ENCODE data around the gene CCDC187.
"Not testable (repeated sequence)": the region's sequence is repeated elsewhere in the genome, so short reads cannot be mapped to it uniquely, and the experiment has no call there.

Gene CCDC187

GRCh38 chr9:136326761-136327303 is 22.9 kb upstream of the CCDC187 start:
- DNase-seq: no peak

GRCh38 chr9:136326061-136326760 is 22.3 kb upstream of the CCDC187 start:
- DNase-seq: no peak

- no peak for DNase-seq
These were observed 21.5 kb upstream of the CCDC187 start for GRCh38 chr9:136325358-136325757.

- DNase-seq: no peak
These were observed 20.8 kb upstream of the CCDC187 start for GRCh38 chr9:136324501-136325300.

GRCh38 chr9:136323371-136323789 is 19.5 kb upstream of the CCDC187 start:
- no peak for DNase-seq

- no peak for DNase-seq
These were observed 18.9 kb upstream of the CCDC187 start for GRCh38 chr9:136322756-136323330.

DNA sequence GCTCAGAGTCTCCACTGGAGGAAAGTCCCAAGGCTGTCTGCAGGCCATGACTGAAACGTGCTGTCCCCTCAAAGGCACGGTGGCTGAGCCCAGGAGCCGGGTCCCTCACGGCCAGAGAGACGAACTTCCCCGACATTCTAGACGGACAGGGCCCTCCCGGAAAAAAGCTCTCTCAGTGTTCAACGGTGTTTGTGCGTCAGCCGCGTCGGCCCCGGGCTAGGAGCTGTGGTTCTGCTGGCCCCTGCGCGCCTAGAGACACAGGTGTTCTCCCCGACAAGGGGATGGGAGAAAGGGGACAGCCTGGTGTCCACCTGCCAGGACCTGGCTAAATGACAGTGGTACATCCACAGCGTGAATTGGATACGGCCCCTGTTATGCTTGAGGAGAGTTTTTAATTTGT is 17.7 kb upstream of the CCDC187 start:
- no peak for DNase-seq

DNA sequence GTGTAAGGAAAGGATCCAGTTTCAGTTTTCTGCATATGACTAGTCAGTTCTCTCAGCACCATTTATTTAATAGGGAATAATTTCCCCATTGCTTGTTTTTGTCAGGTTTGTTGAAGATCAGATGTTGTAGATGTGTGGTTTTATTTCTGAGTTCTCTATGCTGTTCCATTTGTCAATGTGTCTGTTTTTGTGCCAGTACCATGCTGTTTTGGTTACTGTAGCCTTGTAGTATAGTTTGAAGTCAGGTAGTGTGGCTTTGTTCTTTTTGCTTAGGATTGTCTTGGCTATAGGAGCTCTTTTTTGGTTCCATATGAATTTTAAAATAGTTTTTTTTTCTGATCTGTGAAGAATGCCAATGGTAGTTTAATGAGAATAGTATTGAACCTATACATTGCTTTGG is 17.1 kb upstream of the CCDC187 start:
- not testable (repeated sequence) for DNase-seq

DNA sequence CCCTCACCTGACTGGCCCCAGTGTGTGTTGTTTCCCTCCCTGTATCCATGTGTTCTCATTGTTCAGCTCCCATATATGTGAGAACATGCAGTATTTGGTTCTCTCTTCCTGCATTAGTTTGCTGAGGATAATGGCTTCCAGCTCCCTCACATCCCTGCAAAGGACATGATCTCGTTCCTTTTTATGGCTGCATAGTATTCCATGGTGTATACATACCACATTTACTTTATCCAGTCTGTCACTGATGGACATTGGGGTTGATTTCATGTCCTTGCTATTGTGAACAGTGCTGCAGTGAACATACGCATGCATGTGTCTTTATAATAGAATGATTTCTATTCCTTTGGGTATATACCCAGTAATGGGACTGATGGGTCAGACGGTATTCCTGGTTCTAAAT is 16.1 kb upstream of the CCDC187 start:
- DNase-seq: not testable (repeated sequence)

DNA sequence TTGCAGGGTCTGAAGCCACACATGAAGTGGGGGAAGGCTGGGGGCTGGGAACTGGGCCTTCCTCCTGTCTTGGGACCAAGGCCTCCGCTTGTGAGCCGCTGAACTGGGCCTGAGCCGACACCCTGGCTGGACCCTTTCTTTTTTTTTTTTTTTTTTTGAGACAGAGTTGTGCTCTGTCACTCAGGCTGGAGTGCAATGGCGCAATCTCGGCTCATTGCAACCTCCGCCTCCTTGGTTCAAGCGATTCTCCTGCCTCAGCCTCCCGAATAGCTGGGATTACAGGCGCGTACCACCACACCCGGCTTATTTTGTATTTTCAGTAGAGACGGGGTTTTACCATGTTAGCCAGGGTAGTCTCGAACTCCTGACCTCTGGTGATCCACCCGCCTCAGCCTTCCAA is 15.3 kb upstream of the CCDC187 start:
- DNase-seq: not testable (repeated sequence)

DNA sequence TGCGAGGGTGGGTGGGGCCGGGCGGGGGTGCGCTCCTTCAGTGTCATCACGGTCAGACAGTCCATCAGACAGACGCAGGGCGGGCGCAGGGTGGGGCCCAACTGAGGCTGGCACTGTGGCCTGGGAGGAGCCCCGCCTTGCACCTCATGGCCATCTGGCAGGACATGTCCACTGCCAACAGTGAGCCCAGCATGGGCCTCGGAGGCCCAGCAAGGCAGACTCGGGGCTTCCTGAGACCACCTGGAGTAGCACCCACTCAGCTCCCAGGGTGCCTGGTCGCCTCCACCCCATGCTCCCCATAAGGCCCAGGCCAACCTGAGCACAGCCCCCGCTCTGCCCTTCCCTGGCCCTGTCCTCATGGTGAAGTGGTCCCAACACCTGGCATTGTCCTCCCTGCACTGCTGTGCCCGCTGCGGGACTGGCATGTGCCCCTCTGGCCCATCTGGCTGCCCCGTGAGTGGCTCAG is 14.9 kb upstream of the CCDC187 start:
- no peak for DNase-seq

- no peak for DNase-seq
These were observed 14.3 kb upstream of the CCDC187 start for GRCh38 chr9:136318111-136318775.

DNA sequence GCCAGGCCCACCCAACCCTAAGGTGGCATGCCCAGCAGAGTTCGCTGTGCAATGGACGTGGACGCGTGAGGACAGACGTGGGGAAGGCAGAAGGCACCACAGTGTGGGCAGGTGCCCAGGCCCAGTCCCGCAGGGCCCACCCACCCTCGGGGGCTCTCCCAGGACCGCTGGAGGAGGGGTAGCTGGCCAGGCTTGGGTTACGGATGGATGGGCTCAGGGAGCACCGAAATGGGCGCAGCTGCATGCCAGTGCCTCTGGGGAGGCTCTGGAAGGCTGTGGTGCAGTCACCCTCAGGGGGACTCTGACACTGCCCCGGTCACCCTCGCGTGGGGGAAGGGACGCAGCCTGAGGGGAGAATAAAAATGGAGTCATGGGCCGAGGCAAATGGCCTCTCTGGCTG is 13.8 kb upstream of the CCDC187 start:
- DNase-seq: no peak

DNA sequence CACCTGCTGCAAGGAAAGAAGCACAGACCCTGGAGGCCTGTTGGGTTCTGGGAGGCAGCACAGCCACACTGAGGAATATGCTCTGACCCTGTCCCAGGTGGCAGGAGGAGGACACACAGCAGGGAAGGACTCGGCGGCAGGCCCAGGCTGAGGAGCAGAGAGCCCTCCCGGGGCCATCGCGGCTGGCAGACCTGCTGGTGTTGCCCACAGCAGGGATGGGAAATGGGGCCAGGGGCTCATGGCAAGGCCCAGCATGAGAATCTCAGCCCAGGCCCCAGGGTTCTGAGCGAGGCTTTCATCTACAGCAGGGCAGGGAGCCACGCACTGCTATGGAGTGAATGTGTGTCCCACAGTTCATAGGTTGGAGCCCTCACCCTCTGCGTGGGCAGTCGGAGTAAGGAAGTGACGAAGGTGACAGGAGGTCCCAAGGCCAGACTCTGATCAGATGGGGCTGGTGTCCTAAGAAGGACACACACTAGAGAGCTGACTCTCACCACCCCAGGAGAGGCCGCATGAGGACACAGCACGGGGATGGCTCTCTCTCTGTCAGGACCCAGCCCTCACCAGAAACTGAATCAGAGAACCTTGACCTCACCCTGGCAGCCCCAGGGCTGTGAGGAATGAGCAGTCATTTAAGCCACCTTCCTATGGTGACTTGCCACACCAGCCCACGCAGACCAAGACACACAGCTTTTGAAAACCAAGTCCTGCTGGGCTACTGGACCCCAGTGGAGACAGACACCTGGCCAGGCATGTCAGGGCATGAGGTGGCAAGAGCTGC is 13.2 kb upstream of the CCDC187 start:
- DNase-seq: no peak

DNA sequence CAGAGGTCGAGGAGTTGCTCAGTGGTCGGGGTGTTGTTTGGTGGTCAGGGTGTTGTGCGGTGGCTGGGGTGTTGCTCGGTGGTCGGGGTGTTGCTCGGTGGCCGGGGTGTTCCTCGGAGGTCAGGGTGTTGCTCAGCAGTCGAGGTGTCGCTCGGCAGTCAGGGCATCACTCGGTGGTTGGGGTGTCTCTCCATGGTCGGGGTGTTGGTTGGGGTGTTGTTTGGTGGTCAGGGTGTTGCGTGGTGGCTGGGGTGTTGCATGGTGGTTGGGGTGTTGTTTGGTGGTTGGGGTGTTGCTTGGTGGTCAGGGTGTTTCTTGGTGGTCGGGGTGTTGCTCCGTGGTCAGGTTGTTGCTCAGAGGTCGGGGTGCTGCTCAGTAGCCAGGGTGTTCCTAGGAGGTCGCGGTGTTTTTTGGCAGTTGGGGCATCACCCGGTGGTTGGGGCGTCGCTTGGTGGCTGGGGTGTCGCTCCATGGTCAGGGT is 12.4 kb upstream of the CCDC187 start:
- no peak for DNase-seq

GRCh38 chr9:136314944-136315343 is 11.1 kb upstream of the CCDC187 start:
- DNase-seq: no peak

GRCh38 chr9:136314056-136314416 is 10.1 kb upstream of the CCDC187 start:
- no peak for DNase-seq

GRCh38 chr9:136313111-136314055 is 9.5 kb upstream of the CCDC187 start:
- DNase-seq: no peak

GRCh38 chr9:136312436-136312835 is 8.5 kb upstream of the CCDC187 start:
- DNase-seq: no peak

GRCh38 chr9:136312009-136312375 is 8.1 kb upstream of the CCDC187 start:
- DNase-seq: no peak

Data from NCI-H2227 treated with DMSO at 0.1 percent for 48 hours (cell line).